Lower lobe of right lung (tissue), 2 donors: ENCODE results near the gene MTHFSD. TPM values are rescaled to one million over a fixed set of nuclear protein-coding genes. Genes with fewer than 3 reads are reported as not detected.
A peak's percentile ranks its signal among the peaks of the same experiment; 100 is the strongest.

Experiments
- ATAC-seq, 2 donors: fragments of 200-7000 bp; cut with Tn5 transposase; one replicate each; pipeline ENCODE4 v1.9.1; 2020 to 2022; ENCODE audit warnings: mild to moderate bottlenecking in 2 of 2, moderate library complexity in 2 of 2
- DNase-seq: peaks from one replicate; pipeline ENCODE4 v3.0.0-alpha.2; 2020
- H3K27ac ChIP-seq: fragments of 200-600 bp; one replicate; pipeline ENCODE4 v1.8.0; 2022
- H3K27me3 ChIP-seq: fragments of 200-600 bp; one replicate; pipeline ENCODE4 v1.8.0; 2022; ENCODE audit warnings: low read depth
- H3K36me3 ChIP-seq: fragments of 200-600 bp; one replicate; pipeline ENCODE4 v1.8.0; 2022; ENCODE audit warnings: mild to moderate bottlenecking
- H3K4me1 ChIP-seq: fragments of 200-600 bp; one replicate; pipeline ENCODE4 v1.8.0; 2022
- H3K4me3 ChIP-seq: fragments of 200-600 bp; one replicate; pipeline ENCODE4 v1.8.0; 2022; ENCODE audit warnings: mild to moderate bottlenecking
- H3K9me3 ChIP-seq: fragments of 200-600 bp; one replicate; pipeline ENCODE4 v1.8.0; 2022
- CTCF ChIP-seq: fragments of 200-600 bp; IDR thresholded peaks from one replicate; pipeline ENCODE4 v1.8.0; 2022; ENCODE audit warnings: antibody characterized with exemption, mild to moderate bottlenecking
- intact Hi-C: fragments of 100-400 bp; cut with DNase I; formaldehyde crosslinking; loops from one replicate; pipeline ENCODE4 v1.11.0; 2022
- total RNA-seq: library from RNA; stranded (reverse); fragmentation: NEBNext Ultra II Directional; extraction: Animal tissue kit (Norgen Biotek cat#: 25700); gene quantifications from one replicate; pipeline ENCODE4 v1.2.1, GENCODE V29; 2021
- donor health status: DM: no; HTN: yes; CAD: no; lungs with severe emphysema.

The MTHFSD gene
- total RNA-seq, 1 donor from 2014 or later: 21.2 TPM

GRCh38 chr16:86559802-86560305 is 4.8 kb upstream of the MTHFSD start:
- DNase-seq (no peak), ATAC-seq (no peak)
- H3K9me3 ChIP-seq: no peaks in the 10 kb centered on the region
- no peak overlapping the region for H3K4me3 ChIP-seq
- no peak for TF ChIP-seq CTCF
- peaks cover 13% of the 10 kb centered on the region for H3K27me3 ChIP-seq
- H3K27ac ChIP-seq: no peak overlapping the region
- H3K4me1 ChIP-seq: peaks cover 9% of the 10 kb centered on the region
- intact Hi-C loops: no loop called here
- no peaks in the 10 kb centered on the region for H3K36me3 ChIP-seq

GRCh38 chr16:86558355-86559193 is 3.5 kb upstream of the MTHFSD start:
- Histone ChIP-seq H3K4me1 (peaks cover 14% of the 10 kb centered on the region), H3K9me3 (no peaks in the 10 kb centered on the region), H3K27me3 (peaks cover 4% of the 10 kb centered on the region), H3K4me3 (no peak overlapping the region), H3K36me3 (no peaks in the 10 kb centered on the region), H3K27ac (no peak overlapping the region)
- ATAC-seq: no peak
- intact Hi-C loops: no loop called here
- DNase-seq: no peak
- no peak for TF ChIP-seq CTCF

GRCh38 chr16:86557587-86557986 is 2.6 kb upstream of the MTHFSD start:
- Histone ChIP-seq H3K27ac (no peak overlapping the region), H3K27me3 (peaks cover 4% of the 10 kb centered on the region), H3K9me3 (no peaks in the 10 kb centered on the region), H3K36me3 (no peaks in the 10 kb centered on the region), H3K4me3 (no peak overlapping the region), H3K4me1 (peaks cover 14% of the 10 kb centered on the region)
- ATAC-seq: no peak
- no peak for TF ChIP-seq CTCF
- intact Hi-C loops: no loop called here
- DNase-seq: no peak

- intact Hi-C loops: no loop called here
- no peak for TF ChIP-seq CTCF
- Histone ChIP-seq H3K9me3 (no peaks in the 10 kb centered on the region), H3K4me1 (peaks cover 14% of the 10 kb centered on the region), H3K36me3 (peaks cover 5% of the 10 kb centered on the region), H3K27ac (no peak overlapping the region), H3K27me3 (peaks cover 4% of the 10 kb centered on the region), H3K4me3 (no peak overlapping the region)
- ATAC-seq: no peak
- no peak for DNase-seq
These were observed 1.5 kb upstream of the MTHFSD start for GRCh38 chr16:86556576-86556975.

GRCh38 chr16:86555704-86556075 is 655 bp upstream of the MTHFSD start:
- DNase-seq (no peak), ATAC-seq (peak in 1 of 2 donors; percentile 2)
- Histone ChIP-seq H3K9me3 (no peaks in the 10 kb centered on the region), H3K4me1 (peaks cover 14% of the 10 kb centered on the region), H3K27me3 (peaks cover 4% of the 10 kb centered on the region), H3K4me3 (peak overlapping the region; percentile 87), H3K36me3 (peaks cover 13% of the 10 kb centered on the region), H3K27ac (peak overlapping the region; percentile 95)
- TF ChIP-seq CTCF: no peak
- intact Hi-C loops: no loop called here
